GM21723 (cell line): ENCODE data around the gene ENDOV.

Experiments used
- ATAC-seq: cut with Tn5 transposase; IDR thresholded peaks from one replicate; pipeline ENCODE4 v1.9.1; 2021; ENCODE audit warnings: mild to moderate bottlenecking, moderate library complexity; ENCODE audit not compliant: unreplicated experiment

The ENDOV gene

GRCh38 chr17:80430446-80431245, 15.7 kb downstream of the ENDOV start:
- no peak for ATAC-seq

- no peak for ATAC-seq
These were observed 16.6 kb downstream of the ENDOV start for GRCh38 chr17:80431246-80432195.

- no peak for ATAC-seq
These were observed 17.5 kb downstream of the ENDOV start for GRCh38 chr17:80432350-80432955.

- ATAC-seq = no peak
These were observed 18.1 kb downstream of the ENDOV start for GRCh38 chr17:80432961-80433550.

- ATAC-seq = no peak
These were observed 19.1 kb downstream of the ENDOV start for GRCh38 chr17:80433916-80434666.

GRCh38 chr17:80437532-80437931, 22.6 kb downstream of the ENDOV start:
- no peak for ATAC-seq

GRCh38 chr17:80438806-80439205, 23.8 kb downstream of the ENDOV start:
- no peak for ATAC-seq

GRCh38 chr17:80439499-80439898, 24.5 kb downstream of the ENDOV start:
- no peak for ATAC-seq

GRCh38 chr17:80441133-80441578, 26.2 kb downstream of the ENDOV start:
- no peak for ATAC-seq

GRCh38 chr17:80441598-80442322, 26.8 kb downstream of the ENDOV start:
- no peak for ATAC-seq

GRCh38 chr17:80442323-80442659, 27.3 kb downstream of the ENDOV start:
- ATAC-seq = no peak

GRCh38 chr17:80442764-80443163, 27.8 kb downstream of the ENDOV start:
- ATAC-seq = no peak

GRCh38 chr17:80443498-80443897, 28.5 kb downstream of the ENDOV start:
- ATAC-seq = no peak

GRCh38 chr17:80443916-80444643, 29.1 kb downstream of the ENDOV start:
- no peak for ATAC-seq

- no peak for ATAC-seq
These were observed 29.6 kb downstream of the ENDOV start for GRCh38 chr17:80444644-80444979.

GRCh38 chr17:80445007-80445725, 30.2 kb downstream of the ENDOV start:
- no peak for ATAC-seq

- ATAC-seq = no peak
These were observed 30.8 kb downstream of the ENDOV start for GRCh38 chr17:80445726-80446110.

GRCh38 chr17:80446645-80447405, 31.9 kb downstream of the ENDOV start:
- ATAC-seq = no peak
